T-cell (primary cell): Measurements from ENCODE around the gene CCSER1. TPM values are rescaled to one million over a fixed set of nuclear protein-coding genes. Genes with fewer than 3 reads are reported as not detected.
"Not testable (repeated sequence)": the region's sequence is repeated elsewhere in the genome, so short reads cannot be mapped to it uniquely, and the experiment has no call there.

Experiments used
- ATAC-seq, 4 experiments: fragments of 200-7000 bp in 3 of 4; fragments of 150-1000 bp in 1 of 4; cut with Tn5 transposase; replicated peaks in 1 of 4; 1 replicate in 3 of 4; 2 replicates in 1 of 4; pipeline ENCODE4 v1.10.0; 2021; ENCODE audit warnings: moderate library complexity in 3 of 4, mild to moderate bottlenecking in 2 of 4, moderate number of reproducible peaks in 1 of 4
- CTCF ChIA-PET, 2 donors: fragments of 300-600 bp; sonication (Branson Sonifier 250); formaldehyde crosslinking; loops; one replicate each; lab custom pipeline; 2022; ENCODE audit warnings: antibody characterized with exemption in 2 of 2; lab: Charles Lee
- POLR2A ChIA-PET, 2 donors: fragments of 300-600 bp; sonication (Branson Sonifier 250); formaldehyde crosslinking; loops; one replicate each; lab custom pipeline; 2022; ENCODE audit warnings: antibody characterized with exemption in 2 of 2; lab: Charles Lee
- DNase-seq, 35 experiments: peaks; one replicate each; pipeline versions ENCODE4 v3.0.0 to v3.0.0-alpha.2; 2013 to 2023
- H3K27ac ChIP-seq: one replicate; pipeline ENCODE4 v1.5.1; 2013; ENCODE audit warnings: low read length
- H3K27me3 ChIP-seq, 2 experiments: replicated peaks in 1 of 2; 1 replicate in 1 of 2; 2 replicates in 1 of 2; pipeline versions ENCODE4 v1.6.1 to v1.7.0; 2013; ENCODE audit warnings: low read length in 1 of 2, mixed read lengths in 1 of 2; ENCODE audit not compliant: control insufficient read depth in 2 of 2, insufficient read depth in 2 of 2; ENCODE audit errors: extremely low read depth in 1 of 2
- H3K36me3 ChIP-seq, 2 donors: 1 replicate in 1 of 2; 2 replicates in 1 of 2; pipeline versions ENCODE4 v1.6.1 to v1.7.0; 2013; ENCODE audit warnings: low read length in 1 of 2; ENCODE audit not compliant: control insufficient read depth in 2 of 2, insufficient read depth in 1 of 2; ENCODE audit errors: extremely low read depth in 1 of 2
- H3K4me1 ChIP-seq, 2 experiments: 1 replicate in 1 of 2; 2 replicates in 1 of 2; pipeline versions ENCODE4 v1.6.1 to v1.7.0; 2013; ENCODE audit warnings: low read length in 2 of 2, mixed read lengths in 1 of 2; ENCODE audit not compliant: insufficient read depth in 2 of 2, control insufficient read depth in 1 of 2; ENCODE audit errors: extremely low read depth in 1 of 2
- H3K4me3 ChIP-seq, 2 donors: 1 replicate in 1 of 2; 2 replicates in 1 of 2; pipeline versions ENCODE4 v1.5.1 to v1.7.0; 2013; ENCODE audit warnings: mild to moderate bottlenecking in 2 of 2, low read length in 1 of 2, moderate library complexity in 1 of 2; ENCODE audit not compliant: control insufficient read depth in 1 of 2; ENCODE audit errors: extremely low read depth in 1 of 2
- H3K9me3 ChIP-seq: 2 replicates; pipeline ENCODE4 v1.7.0; 2013
- H3K27ac Mint-ChIP-seq, 2 donors: one replicate each; pipeline ENCODE4 v1.8.0; 2020 to 2021; ENCODE audit warnings: mild to moderate bottlenecking in 2 of 2, mixed read lengths in 2 of 2
- H3K27me3 Mint-ChIP-seq, 2 donors: one replicate each; pipeline ENCODE4 v1.8.0; 2021 to 2022; ENCODE audit warnings: mixed read lengths in 2 of 2
- H3K36me3 Mint-ChIP-seq: one replicate; pipeline ENCODE4 v1.8.0; 2021; ENCODE audit warnings: mixed read lengths
- H3K4me1 Mint-ChIP-seq, 3 donors: one replicate each; pipeline ENCODE4 v1.8.0; 2020 to 2022; ENCODE audit warnings: mixed read lengths in 3 of 3, mild to moderate bottlenecking in 1 of 3
- H3K4me3 Mint-ChIP-seq, 3 donors: one replicate each; pipeline ENCODE4 v1.8.0; 2020 to 2022; ENCODE audit warnings: mild to moderate bottlenecking in 3 of 3, mixed read lengths in 3 of 3, moderate library complexity in 3 of 3
- H3K9me3 Mint-ChIP-seq, 3 donors: one replicate each; pipeline ENCODE4 v1.8.0; 2020 to 2022; ENCODE audit warnings: mixed read lengths in 3 of 3
- WGBS: methylation state at CpG from one replicate; pipeline ENCODE4 v1.1.5; 2013; ENCODE audit warnings: missing lambda C conversion rate; ENCODE audit not compliant: insufficient coverage; 5-methylcytosine and 5-hydroxymethylcytosine counted together
- total RNA-seq, 35 experiments: library from RNA in 6 of 35; stranded (reverse) in 6 of 35; fragments of 120-200 nt in 1 of 35; gene quantifications; one replicate each; pipeline versions ENCODE4 v1.2.1 to v1.2.4 and lab custom pipeline; 2013 to 2026

The CCSER1 gene
- total RNA-seq, 5 donors from 2014 or later (not counting 1 experiment from before 2014, with no cell fraction given), result 0.35 to 1.4 (median 0.98) TPM

GRCh38 chr4:91127831-91128230 is 1000.6 kb downstream of the CCSER1 start:
- Mint-ChIP-seq H3K27me3 (no peaks in the 10 kb centered on the region), H3K27ac (no peak overlapping the region), H3K4me3 (no peak overlapping the region), H3K9me3 (peaks cover 0 to 4% (median 0%) of the 10 kb centered on the region in 3 donors), H3K4me1 (no peaks in the 10 kb centered on the region), H3K36me3 (no peaks in the 10 kb centered on the region)
- ATAC-seq (no peak), DNase-seq (no peak)
- Histone ChIP-seq H3K27ac (no peak overlapping the region), H3K4me3 (no peak overlapping the region), H3K27me3 (no peaks in the 10 kb centered on the region), H3K9me3 (no peaks in the 10 kb centered on the region), H3K36me3 (no peaks in the 10 kb centered on the region), H3K4me1 (no peaks in the 10 kb centered on the region)
- POLR2A ChIA-PET, result no interaction called here
- CTCF ChIA-PET, result no interaction called here
- 44% methylated on average over 1 of the region's 1 CpG for WGBS

- Mint-ChIP-seq H3K27ac (no peak overlapping the region), H3K4me3 (no peak overlapping the region), H3K4me1 (no peaks in the 10 kb centered on the region), H3K27me3 (no peaks in the 10 kb centered on the region), H3K36me3 (no peaks in the 10 kb centered on the region), H3K9me3 (peaks cover 0 to 5% (median 4%) of the 10 kb centered on the region in 3 donors)
- Histone ChIP-seq H3K27ac (no peak overlapping the region), H3K4me1 (no peaks in the 10 kb centered on the region), H3K27me3 (no peaks in the 10 kb centered on the region), H3K9me3 (no peaks in the 10 kb centered on the region), H3K36me3 (no peaks in the 10 kb centered on the region), H3K4me3 (no peak overlapping the region)
- POLR2A ChIA-PET, result no interaction called here
- no peak for ATAC-seq
- no peak for DNase-seq
- WGBS, result 100% methylated on average over 1 of the region's 4 CpGs
- CTCF ChIA-PET, result no interaction called here
Measured at GRCh38 chr4:91128519-91128918, 1001.3 kb downstream of the CCSER1 start.

- H3K27me3 ChIP-seq, result no peaks in the 10 kb centered on the region
- H3K4me1 Mint-ChIP-seq, result no peaks in the 10 kb centered on the region
- no peak for DNase-seq
- H3K9me3 ChIP-seq, result no peaks in the 10 kb centered on the region
- no peaks in the 10 kb centered on the region for H3K27me3 Mint-ChIP-seq
- H3K36me3 Mint-ChIP-seq, result no peaks in the 10 kb centered on the region
- no peak for ATAC-seq
- no peaks in the 10 kb centered on the region for H3K4me1 ChIP-seq
- no peak overlapping the region for H3K27ac ChIP-seq
- peaks cover 25 to 30% (median 29%) of the 10 kb centered on the region in 3 donors for H3K9me3 Mint-ChIP-seq
- no peak overlapping the region for H3K27ac Mint-ChIP-seq
- H3K4me3 ChIP-seq, result no peak overlapping the region
- ChIA-PET CTCF (no interaction called here), POLR2A (no interaction called here)
- H3K36me3 ChIP-seq, result no peaks in the 10 kb centered on the region
- 53% methylated on average over 3 of the region's 6 CpGs for WGBS
- H3K4me3 Mint-ChIP-seq, result no peak overlapping the region
Measured at GRCh38 chr4:91147067-91147466, 1019.9 kb downstream of the CCSER1 start.

GRCh38 chr4:91154041-91154440 is 1026.8 kb downstream of the CCSER1 start:
- peaks cover 30 to 37% (median 32%) of the 10 kb centered on the region in 3 donors for H3K9me3 Mint-ChIP-seq
- H3K27ac Mint-ChIP-seq, DNase-seq, H3K4me1 ChIP-seq, H3K9me3 ChIP-seq, H3K27ac ChIP-seq, CTCF ChIA-PET, H3K4me3 Mint-ChIP-seq, H3K4me1 Mint-ChIP-seq, ATAC-seq, H3K36me3 ChIP-seq, H3K4me3 ChIP-seq, H3K27me3 Mint-ChIP-seq, H3K27me3 ChIP-seq, H3K36me3 Mint-ChIP-seq, POLR2A ChIA-PET: not testable (repeated sequence)
- WGBS, result 75% methylated on average over 1 of the region's 4 CpGs

GRCh38 chr4:91167864-91168653 is 1040.9 kb downstream of the CCSER1 start:
- CTCF ChIA-PET, H3K27ac Mint-ChIP-seq, H3K27ac ChIP-seq, H3K4me1 Mint-ChIP-seq, H3K4me1 ChIP-seq, DNase-seq, H3K36me3 ChIP-seq, H3K9me3 ChIP-seq, POLR2A ChIA-PET, H3K36me3 Mint-ChIP-seq, H3K27me3 Mint-ChIP-seq, H3K27me3 ChIP-seq, ATAC-seq, H3K4me3 ChIP-seq, H3K4me3 Mint-ChIP-seq: not testable (repeated sequence)
- H3K9me3 Mint-ChIP-seq, result peaks cover 11 to 18% (median 14%) of the 10 kb centered on the region in 3 donors
- 86% methylated on average over 23 of the region's 42 CpGs for WGBS

- Mint-ChIP-seq H3K36me3 (no peaks in the 10 kb centered on the region), H3K9me3 (peaks cover 3 to 4% (median 4%) of the 10 kb centered on the region in 3 donors), H3K27ac (no peak overlapping the region), H3K4me1 (no peaks in the 10 kb centered on the region), H3K27me3 (no peaks in the 10 kb centered on the region), H3K4me3 (no peak overlapping the region)
- Histone ChIP-seq H3K36me3 (no peaks in the 10 kb centered on the region), H3K9me3 (no peaks in the 10 kb centered on the region), H3K4me3 (no peak overlapping the region), H3K27ac (no peak overlapping the region), H3K4me1 (no peaks in the 10 kb centered on the region), H3K27me3 (no peaks in the 10 kb centered on the region)
- DNase-seq (no peak), ATAC-seq (no peak)
- CTCF ChIA-PET, result no interaction called here
- POLR2A ChIA-PET, result no interaction called here
Measured at GRCh38 chr4:91170768-91171167, 1043.6 kb downstream of the CCSER1 start.
